Ascending aorta (tissue), 2 donors: ENCODE results near the gene AQP5. TPM values are rescaled to one million over a fixed set of nuclear protein-coding genes. Genes with fewer than 3 reads are reported as not detected.
A peak's percentile ranks its signal among the peaks of the same experiment; 100 is the strongest.

ENCODE experiments used
- DNase-seq, 2 donors: peaks; one replicate each; pipeline ENCODE4 v3.0.0-alpha.2; 2019; ENCODE audit warnings: low spot score in 2 of 2
- H3K27ac ChIP-seq, 2 donors: fragments of 200-600 bp; sonication (generic); one replicate each; pipeline ENCODE4 v1.5.1; 2016 to 2017; ENCODE audit warnings: mild to moderate bottlenecking in 1 of 2
- H3K27me3 ChIP-seq: fragments of 200-600 bp; sonication (generic); one replicate; pipeline ENCODE4 v1.5.1; 2017
- H3K36me3 ChIP-seq, 2 donors: fragments of 200-600 bp; sonication (generic); one replicate each; pipeline ENCODE4 v1.5.1; 2016
- H3K4me1 ChIP-seq, 2 donors: fragments of 200-600 bp; sonication (generic); one replicate each; pipeline ENCODE4 v1.5.1; 2016 to 2017; ENCODE audit warnings: mild to moderate bottlenecking in 1 of 2
- H3K4me3 ChIP-seq, 2 donors: fragments of 200-600 bp; sonication (generic); one replicate each; pipeline ENCODE4 v1.5.1; 2016 to 2017; ENCODE audit warnings: mild to moderate bottlenecking in 1 of 2
- H3K9me3 ChIP-seq, 2 donors: fragments of 200-600 bp; sonication (generic); one replicate each; pipeline ENCODE4 v1.5.1; 2016
- CTCF ChIP-seq, 3 experiments: fragments of 200-600 bp in 2 of 3; fragments of 450-650 bp in 1 of 3; sonication (generic) in 2 of 3; IDR thresholded peaks; one replicate each; pipeline ENCODE4 v1.5.1; 2016 to 2019; ENCODE audit warnings: antibody characterized with exemption in 3 of 3, mild to moderate bottlenecking in 1 of 3, moderate library complexity in 1 of 3
- intact Hi-C: fragments of 100-400 bp; cut with DNase I; formaldehyde crosslinking; loops from one replicate; pipeline ENCODE4 v1.15.1; 2023
- total RNA-seq: library from RNA; depleted of rRNA; stranded (reverse); fragments of >200 nt; gene quantifications from one replicate; pipeline ENCODE4 v1.1.0, GENCODE V29; 2016

Gene AQP5
- total RNA-seq, 1 donor from 2014 or later = not detected

- H3K4me1 ChIP-seq = no peaks in the 10 kb centered on the region
- peak in 1 of 2 donors; percentile 56 for DNase-seq
- no peaks in the 10 kb centered on the region for H3K27me3 ChIP-seq
- H3K9me3 ChIP-seq = no peaks in the 10 kb centered on the region
- no peaks in the 10 kb centered on the region for H3K36me3 ChIP-seq
- TF ChIP-seq CTCF (IDR thresholded peaks at IDR 0.05) = no peak
- H3K4me3 ChIP-seq = no peak overlapping the region
- no peak overlapping the region for H3K27ac ChIP-seq
- intact Hi-C loops = loop anchor here (5.0 kb wide), 1 partner anchor 82 kb away; no protein-coding TSS in a partner anchor
These were observed 12.5 kb upstream of the AQP5 start for GRCh38 chr12:49948866-49949845.

GRCh38 chr12:49949866-49950265 is 11.8 kb upstream of the AQP5 start:
- H3K36me3 ChIP-seq = no peaks in the 10 kb centered on the region
- H3K9me3 ChIP-seq = no peaks in the 10 kb centered on the region
- H3K4me1 ChIP-seq = no peaks in the 10 kb centered on the region
- H3K27ac ChIP-seq = no peak overlapping the region
- H3K4me3 ChIP-seq = no peak overlapping the region
- TF ChIP-seq CTCF (IDR thresholded peaks at IDR 0.05) = no peak
- H3K27me3 ChIP-seq = no peaks in the 10 kb centered on the region
- intact Hi-C loops = loop anchor here (5.0 kb wide), 1 partner anchor 83 kb away; no protein-coding TSS in a partner anchor
- peak in 1 of 2 donors; percentile 47 for DNase-seq

GRCh38 chr12:49950273-49951251 is 11.1 kb upstream of the AQP5 start, which contains the start of gene AQP2:
Gene AQP2 (plus strand): TSS chr12:49950737. CDS start chr12:49950831, 94 bp downstream.
- H3K27ac ChIP-seq = no peak within 1 kb of the TSS
- H3K4me1 ChIP-seq = no peaks in the 10 kb centered on the region
- no peak for TF ChIP-seq CTCF (IDR thresholded peaks at IDR 0.05)
- DNase-seq = peak in 1 of 2 donors; percentile 41
- no peak within 1 kb of the TSS for H3K4me3 ChIP-seq
- no peaks in the 10 kb centered on the region for H3K36me3 ChIP-seq
- H3K27me3 ChIP-seq = no peaks in the 10 kb centered on the region
- H3K9me3 ChIP-seq = no peaks in the 10 kb centered on the region
- intact Hi-C loops = no loop called here

GRCh38 chr12:49951411-49952240 is 10.0 kb upstream of the AQP5 start:
- DNase-seq = peak in 1 of 2 donors; percentile 52
- Histone ChIP-seq H3K4me3 (no peak overlapping the region), H3K36me3 (no peaks in the 10 kb centered on the region), H3K27me3 (no peaks in the 10 kb centered on the region), H3K9me3 (no peaks in the 10 kb centered on the region), H3K4me1 (no peaks in the 10 kb centered on the region), H3K27ac (no peak overlapping the region)
- no peak for TF ChIP-seq CTCF (IDR thresholded peaks at IDR 0.05)
- intact Hi-C loops = no loop called here
